HG03571 (cell line): ENCODE results near the gene PRR3.

Source experiments
- ATAC-seq: cut with Tn5 transposase; IDR thresholded peaks from one replicate; pipeline ENCODE4 v1.9.1; 2021; ENCODE audit not compliant: unreplicated experiment

The PRR3 gene

DNA sequence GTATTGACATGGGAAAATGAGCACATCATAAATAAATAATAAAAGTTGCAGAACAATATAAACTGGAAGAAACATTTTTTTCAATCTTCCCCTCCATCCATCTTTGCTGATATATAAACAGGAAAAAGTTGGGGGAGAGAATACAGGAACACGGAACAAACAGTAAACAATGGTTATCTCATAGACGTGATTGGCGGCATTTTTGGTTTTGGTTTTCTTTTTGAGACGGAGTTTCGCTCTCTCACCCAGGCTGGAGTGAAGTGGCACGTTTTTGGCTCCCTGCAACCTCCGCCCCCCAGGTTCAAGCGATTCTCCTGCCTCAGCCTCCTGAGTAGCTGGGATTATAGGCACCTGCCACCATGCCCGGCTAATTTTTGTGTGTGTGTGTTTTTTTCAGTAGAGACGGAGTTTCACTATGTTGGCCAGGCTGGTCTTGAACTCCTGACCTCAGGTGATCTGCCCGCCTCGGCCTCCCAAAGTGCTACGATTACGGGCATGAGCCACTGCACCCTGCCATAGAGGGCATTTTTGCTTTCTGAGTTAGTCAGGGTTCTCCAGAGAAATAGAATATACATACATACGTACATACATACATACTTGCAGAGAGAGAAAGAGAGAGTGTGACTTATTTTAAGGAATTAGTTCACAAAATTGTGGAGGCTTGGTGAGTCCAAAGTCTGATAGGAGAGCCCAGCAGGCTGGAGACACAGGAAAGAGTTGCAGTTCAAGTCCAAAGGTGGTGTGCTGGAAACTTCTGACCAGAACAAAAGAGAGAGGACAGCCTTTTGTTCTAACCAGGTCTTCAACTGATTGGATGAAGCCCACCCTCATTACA, 23.4 kb upstream of the PRR3 start:
- ATAC-seq: no peak

DNA sequence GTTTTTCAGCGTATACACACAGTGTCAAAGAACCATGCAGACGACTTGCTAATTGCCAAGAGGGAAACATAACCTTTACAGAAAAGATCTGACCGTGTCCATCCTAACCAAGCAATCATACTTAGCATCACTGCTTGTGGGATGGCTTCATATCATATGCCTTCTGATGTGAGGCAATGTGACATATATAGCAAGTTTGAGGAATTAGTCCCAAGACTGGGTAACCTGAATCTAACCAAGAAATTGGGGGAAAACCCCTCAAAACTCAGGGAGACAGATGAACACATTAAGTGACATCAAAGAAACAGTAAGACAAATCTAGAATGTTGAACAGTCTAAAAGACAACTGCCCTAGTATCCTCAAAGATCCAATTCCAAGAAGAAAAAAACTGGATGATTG, 19.2 kb upstream of the PRR3 start:
- no peak for ATAC-seq

DNA sequence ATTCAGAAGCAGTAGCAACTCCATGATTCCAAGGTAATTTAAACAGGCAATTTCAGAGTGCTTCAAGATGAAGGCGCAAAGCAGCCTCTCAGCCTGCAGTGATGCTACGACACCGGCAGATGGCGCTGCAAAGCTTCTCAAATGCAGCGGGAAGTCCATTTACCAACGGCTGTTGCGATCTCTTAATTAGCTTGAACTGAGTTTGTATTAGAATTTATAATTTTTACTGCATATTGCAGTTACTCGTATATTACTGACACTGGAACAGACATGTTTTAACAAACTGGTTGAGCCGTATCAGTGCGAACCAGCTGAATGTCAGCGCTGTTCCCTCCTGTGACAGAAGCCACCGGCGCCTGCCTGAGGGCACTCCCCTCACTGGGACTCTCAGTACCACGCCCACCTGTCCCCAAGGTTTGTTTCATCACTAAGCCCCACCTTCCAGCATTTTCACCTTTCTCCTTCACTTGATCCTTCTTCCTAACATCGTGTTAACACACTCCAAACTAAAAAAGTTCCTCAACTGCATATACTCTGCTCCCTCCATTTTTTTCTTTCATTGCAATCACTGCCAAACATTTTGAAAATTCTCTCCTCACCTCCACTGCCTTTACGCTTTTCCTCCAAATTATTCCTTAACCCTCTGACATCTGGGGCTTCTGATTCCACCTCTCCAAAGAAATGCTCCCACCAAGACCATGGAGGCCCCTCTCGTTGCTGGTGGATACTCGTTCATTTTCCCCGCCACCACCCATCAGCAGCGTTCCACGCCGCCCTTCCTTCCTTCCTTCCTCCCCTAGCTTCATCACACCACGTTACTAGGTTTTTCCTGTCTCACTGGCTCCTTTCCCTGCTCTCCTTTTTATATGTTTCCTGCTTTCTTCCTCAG, 15.3 kb upstream of the PRR3 start:
- ATAC-seq: no peak

DNA sequence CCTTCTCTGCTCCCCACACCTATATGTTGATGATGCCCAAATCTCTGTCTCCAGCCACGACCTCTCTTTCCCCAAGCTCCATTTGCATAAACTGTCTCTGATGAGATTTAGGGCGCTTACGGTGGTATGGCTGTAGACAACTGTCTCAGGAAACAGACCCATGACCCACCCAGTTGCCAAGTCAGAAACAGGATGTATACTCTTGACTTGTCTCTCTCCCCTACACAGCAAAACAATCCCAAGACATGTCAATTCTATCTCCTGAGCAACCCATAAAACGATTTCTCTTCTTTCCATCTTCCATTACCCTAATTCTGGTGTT, 14.7 kb upstream of the PRR3 start:
- ATAC-seq: no peak

DNA sequence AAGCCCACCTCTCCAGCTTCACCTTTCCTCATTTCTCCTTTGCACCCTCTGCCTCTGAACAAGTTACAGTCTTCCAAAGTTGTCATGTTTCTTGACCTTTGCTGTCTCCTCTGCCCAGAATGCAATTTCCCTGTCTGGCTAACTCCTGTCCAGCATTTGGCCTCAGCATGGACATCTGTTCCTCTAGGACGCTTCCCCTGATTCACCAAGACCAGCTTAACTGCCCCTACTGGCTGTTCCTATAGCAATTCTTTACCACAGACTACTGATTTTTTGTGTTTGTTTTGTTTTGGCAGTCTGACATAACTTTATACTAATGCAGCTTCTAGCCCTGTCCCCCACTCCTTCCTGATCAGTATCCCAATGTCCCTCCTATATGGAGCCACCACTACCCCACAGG, 14.2 kb upstream of the PRR3 start:
- ATAC-seq: no peak

DNA sequence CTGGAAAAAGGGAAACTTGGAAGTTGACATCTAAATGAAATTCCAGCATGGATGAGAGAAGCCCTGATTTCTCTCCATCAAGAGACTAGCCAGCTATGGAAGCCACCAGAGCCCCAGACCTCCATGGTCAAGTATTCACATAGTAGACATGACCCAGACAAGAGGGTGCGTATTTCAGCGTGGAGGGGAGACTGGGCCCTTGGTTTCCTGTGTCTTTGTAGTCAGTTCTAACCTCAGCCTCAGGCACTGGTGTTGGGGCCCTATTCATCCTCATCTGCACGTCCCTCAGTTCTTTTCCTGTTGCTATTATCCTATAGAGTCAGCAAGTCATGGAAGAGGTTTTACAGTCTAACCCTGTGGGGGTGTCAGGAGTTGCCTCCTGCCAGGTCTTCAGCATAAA, 13.3 kb upstream of the PRR3 start:
- no peak for ATAC-seq

DNA sequence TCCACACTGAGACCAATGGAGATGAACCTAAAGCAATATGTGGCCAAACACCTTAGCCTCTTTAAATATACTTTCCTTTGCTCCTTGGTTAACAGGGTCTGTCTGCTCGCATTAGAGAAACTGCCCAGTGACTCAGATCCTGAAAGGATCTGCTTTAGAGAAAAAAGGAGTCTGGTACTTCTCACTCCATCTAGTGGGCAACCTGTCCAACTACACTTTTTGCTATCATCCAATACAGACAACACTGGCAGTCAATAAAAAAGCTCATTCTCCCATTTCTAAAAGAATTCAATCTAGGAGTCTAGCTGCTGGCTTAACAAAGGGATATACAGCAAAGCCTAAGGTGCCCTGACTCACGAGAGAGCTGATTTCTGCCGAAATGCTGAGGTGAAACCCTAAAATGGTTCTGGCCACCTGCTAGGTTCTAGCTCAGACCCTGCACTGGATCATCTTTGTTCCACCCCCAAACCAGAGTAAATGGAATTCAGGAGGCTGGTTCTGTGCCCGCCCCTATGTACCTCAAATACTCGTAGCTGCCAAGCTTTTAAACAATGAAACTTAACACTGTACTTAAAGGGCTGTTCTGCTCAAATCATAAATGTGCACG, 12.3 kb upstream of the PRR3 start:
- no peak for ATAC-seq

DNA sequence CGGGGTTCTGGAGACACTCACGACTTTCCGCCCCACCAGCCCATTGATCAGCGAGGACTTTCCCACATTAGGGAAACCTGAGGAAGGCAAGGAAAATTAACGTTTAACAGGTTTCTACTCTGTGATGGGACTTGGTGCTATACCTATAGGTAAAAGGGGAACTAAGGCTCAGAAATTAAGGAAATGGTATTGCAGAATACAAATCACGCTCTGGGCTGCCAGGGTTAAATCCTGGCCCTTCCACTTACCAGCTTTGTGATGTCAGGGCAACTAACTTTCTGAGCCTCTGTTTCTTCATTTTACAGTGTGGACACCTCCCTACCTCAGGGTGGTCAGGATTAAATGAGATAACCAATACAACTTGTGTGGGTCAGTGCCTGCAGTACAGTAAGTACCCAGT, 9.6 kb upstream of the PRR3 start:
- ATAC-seq: no peak

DNA sequence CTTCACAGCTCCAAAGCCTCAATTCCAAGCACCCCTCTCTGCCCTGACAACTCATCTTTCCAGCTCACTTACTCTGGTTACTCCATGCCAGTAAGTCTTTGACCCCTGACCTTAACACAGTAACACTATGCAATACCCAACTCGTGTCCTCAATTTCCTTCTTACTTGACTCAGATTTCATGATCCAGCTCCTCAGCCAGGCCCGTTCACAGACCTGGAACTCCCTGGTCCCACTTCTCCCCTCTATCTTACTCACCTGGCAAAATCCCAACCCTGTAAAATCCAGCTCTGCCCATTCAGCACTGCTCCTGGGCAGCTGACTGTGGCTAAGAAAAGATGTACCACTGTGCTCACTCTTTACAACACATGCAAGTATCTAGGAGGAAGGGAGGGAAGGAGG, 8.7 kb upstream of the PRR3 start:
- no peak for ATAC-seq

DNA sequence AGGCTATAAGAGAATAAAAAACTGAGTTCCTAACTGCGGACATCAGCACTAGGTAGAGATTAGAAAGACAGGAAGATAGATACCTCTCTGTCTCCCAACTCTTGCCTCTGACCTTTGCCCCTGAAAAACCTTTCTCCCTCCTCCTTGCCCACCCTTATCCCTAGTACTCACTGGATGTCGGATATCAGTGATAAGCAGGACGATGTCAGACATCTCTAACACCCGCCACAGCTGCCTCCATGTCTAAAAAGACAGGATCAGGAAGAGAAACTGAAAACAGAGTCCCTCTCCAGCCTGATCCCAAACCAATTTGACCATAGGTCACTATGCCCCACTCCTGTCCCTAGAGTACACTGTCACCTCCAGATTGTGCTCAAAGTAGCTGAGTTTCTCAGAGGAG, 2.7 kb upstream of the PRR3 start:
- no peak for ATAC-seq

DNA sequence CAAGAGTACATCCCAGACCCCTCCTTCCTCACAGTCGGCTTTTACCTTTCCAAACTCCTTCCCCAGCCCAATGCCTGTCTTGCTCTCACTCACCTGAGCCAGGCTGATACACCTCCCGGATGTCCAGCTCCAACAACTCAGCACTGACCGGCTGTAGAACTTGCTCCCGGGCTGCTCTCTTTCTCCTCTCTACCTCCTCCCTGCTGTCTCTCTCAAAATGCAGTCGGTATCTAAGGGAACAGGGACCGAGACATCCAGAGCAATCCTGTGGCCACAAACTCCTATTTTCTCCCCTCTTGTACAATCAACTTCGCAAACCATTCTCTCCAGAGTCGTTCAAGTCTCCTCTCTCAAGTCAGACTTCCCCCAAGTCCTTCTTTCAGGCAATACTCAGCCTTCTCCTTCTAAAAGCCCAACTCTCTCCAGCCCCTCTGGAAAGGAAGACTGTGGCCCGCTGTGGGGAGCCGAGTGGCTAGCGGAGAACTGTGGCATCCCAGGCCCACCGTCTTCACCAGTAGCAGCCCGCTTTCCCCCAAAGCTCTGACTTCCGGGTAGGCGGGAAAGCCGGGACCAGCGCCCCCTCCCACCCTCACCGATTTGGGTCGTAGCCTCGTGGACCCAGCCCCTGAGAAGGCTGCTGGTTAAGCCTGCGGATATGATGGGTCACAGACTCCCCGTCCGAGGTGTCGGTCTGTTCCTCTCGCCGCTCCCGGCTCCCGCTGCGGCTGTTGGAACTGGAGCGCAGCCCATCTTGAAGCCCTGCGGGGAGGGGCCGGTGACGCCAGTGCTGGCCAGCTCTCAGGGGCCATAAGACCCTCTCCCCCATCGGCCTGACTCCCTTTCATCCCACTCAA, 1.9 kb upstream of the PRR3 start:
- no peak for ATAC-seq

DNA sequence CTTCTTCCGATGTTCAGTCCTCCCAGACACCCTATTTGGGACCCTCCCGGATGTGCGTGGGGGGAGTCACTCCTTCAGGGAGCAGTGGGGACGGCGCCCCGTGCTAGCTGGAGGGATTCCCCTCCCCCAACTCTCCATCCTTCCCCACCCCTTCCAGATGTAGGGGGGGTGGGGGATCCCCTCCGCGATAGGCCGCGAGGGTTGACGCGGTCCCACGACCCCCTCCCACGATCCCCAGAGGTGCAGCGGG, 1.4 kb upstream of the PRR3 start:
- no peak for ATAC-seq

DNA sequence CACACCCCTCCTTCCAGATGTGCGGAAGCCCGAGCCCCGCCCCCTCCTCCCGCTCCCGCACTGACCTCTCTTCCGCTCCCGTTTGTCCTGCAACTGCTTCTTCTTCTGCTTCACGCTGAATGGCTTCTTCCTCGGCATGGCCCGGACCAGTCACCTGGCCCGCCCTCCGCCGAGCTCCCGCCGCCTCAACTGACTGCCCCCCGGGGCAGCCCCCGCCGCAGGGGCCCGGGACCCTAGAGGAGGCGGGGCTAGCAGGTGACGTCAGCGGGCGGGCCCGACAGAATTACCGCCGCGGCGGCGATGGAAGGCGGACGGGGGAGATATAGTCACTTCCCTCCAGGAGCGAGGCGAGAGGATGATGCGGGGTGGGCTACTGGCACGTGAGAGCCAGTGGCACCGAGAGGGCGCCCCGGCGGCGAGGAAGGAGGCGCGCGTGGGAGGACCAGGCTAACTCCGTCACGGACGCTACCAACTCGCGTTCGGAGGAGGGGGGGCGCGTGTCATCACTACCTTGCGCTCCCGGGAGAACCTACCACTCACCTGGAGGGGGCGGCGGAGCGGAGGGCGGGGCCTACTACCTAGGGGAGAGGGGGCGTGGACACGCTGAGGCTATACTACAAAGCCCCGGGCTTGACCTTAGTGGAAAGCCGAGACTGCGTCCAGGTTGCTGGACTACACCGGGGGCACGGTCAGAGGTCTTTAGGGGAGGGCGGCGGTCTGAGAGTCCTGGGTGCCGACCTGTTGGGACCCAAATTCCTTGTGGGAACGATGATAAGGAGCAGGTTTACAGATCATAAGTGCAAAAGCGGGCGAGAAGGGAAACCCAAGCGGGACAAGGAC, 809 bp upstream of the PRR3 start, which contains the start of gene GNL1:
Gene GNL1 (minus strand): TSS at position 424 of the 840 bp plus-strand sequence. CDS start 286 bp downstream, at position 138.
- ATAC-seq: peak; percentile 69

DNA sequence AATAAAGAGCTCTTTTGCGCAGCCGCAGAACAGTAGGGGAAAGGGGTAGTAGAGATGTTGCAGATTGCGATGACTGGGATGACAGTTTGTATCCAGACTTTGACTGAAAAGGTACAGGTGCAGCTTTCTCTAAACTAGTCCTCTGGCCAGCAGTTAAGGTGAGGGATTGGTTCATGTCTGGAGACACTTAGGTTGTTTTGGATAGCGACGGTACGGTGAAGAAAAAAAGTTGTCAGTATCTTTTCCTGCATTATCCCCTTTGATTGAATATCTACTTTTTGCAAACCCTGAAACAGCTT, 537 bp downstream of the PRR3 start:
- ATAC-seq: no peak

DNA sequence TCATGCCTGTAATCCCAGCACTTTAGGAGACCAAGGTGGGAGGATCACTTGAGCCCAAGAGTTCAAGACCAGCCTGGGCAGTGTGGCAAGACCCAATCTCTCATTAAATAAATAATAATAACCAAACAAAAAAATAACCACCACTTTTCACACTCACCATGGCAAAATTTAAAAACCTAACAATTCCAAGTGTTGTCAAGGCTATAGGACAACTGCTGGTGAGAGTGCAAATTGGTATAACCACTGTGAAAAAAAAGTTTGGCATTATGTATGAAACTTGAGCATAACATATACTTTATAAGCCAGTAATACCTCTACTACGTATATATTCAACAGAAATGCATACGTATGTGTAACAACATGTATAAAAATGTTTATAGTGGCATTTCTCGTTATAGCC, 3.8 kb downstream of the PRR3 start:
- no peak for ATAC-seq

DNA sequence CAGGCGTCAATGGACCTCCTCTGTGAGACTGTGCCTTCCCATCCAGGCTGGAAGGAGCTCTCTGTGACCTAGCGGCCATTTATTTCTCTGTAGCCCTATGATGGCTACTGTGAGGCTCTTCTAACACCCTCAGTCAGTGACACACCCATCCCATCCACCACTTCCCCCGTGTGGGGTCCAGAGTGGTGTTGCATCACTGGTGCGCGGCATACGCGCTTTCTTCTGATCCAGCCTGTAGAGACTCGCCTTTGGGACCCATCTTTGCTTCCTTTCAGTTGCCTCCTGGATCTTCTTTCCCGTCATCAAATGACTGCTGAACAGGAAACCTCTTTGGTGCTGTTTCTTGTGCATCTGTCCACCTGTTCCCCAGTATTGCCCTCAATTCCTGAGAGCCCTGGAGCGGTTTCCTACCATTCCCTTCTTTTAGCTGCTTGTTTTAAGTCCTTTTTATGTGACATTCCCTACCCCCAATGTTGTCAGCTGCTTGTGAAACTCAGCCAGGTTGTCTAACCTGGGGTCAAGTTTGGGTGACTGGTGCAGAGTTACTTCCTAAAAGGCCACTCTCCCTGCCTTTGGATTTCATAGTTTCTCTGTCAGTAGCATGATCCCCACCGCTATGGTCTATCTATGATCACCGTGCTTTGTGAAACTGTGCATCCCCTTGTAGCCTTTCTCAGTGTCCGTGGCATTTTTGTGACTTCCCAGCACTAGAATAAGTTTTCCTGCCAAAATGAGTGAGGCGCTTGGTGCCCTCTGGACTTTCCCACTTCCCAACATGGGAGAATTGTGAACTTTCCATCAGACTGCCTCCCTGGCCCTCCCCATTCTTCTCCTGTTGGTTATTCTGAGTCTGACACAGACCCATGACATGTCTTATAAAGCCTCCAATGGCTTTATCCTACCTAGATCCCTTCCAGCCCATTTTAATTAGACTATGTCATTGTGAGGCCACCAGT, 5.7 kb downstream of the PRR3 start:
- ATAC-seq: no peak

DNA sequence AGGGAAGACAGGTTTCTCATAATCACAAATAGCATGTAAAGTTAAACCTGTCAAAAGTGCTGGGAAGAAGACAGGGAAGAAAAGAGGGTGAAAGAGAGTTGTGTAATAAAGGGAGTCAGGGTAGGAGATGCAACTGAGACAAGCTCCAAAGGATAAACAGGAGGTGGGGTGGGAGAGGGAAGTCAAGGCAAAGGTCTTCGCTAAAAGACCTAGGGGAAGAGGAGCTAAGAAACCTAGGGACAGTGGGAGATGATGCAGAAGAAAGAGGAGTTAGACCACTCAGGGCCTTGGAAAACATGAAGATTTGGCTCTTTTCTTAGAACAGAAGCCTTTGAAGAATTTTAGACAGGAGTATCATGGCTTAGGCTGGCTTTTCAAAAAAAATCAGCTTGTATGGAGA, 7.0 kb downstream of the PRR3 start:
- no peak for ATAC-seq

DNA sequence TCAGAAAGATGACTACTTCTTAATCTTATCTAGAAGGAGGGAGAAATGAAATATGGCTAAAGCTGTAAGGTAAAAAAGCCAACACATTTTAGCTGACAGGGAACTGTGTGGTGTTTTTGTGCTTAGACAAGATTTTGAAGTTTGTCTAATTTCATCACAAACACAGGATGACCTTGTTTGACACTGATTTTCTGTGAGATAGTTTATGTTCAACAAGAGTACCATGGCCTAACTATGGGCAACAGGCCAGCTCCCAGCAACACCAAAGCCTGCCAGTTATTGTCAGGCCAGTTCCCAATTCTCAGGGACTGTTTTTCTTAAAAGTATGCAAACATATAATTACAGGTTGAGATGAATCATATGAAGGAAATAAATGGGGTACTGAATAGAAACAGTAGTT, 8.7 kb downstream of the PRR3 start:
- no peak for ATAC-seq

DNA sequence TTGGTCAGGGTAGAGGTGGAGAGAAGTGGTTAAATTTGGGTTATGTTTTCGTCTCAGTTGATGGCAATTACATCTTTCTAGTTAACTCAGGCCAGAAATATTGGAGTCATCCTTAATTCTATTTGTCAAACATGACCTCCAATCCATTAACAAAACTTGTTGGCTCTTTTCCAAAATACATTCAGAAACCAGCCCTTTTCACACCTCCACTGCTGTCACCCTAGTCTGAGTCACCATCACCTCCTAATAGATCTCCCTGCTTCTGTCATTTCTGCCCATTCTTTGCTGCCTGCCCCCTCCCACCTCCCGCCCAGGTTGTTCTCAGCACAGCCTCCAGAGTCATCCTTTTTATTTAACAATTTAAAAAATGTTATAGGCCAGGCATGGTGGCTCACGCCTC, 11.2 kb downstream of the PRR3 start:
- ATAC-seq: no peak
